HepG2 (cell line): Measurements from ENCODE around the gene LRP10. TPM values are rescaled to one million over a fixed set of nuclear protein-coding genes. Genes with fewer than 3 reads are reported as not detected.

Experiments
- ATF7 ChIP-seq, 2 experiments: fragments of 450-650 bp in 1 of 2; sonication (generic) in 1 of 2; formaldehyde crosslinking in 1 of 2; IDR thresholded peaks; 2 replicates each; pipeline versions ENCODE4 v1.4.0 to v1.6.1; 2016 to 2020; ENCODE audit warnings: antibody characterized with exemption in 1 of 2, mild to moderate bottlenecking in 1 of 2, missing genetic modification reagents in 1 of 2
- CSRNP1 ChIP-seq: sonication (generic); formaldehyde crosslinking; IDR thresholded peaks from 2 replicates; pipeline ENCODE4 v1.8.1; 2023; ENCODE audit warnings: mild to moderate bottlenecking, missing genetic modification reagents
- LCORL ChIP-seq, 2 experiments: fragments of 450-650 bp in 1 of 2; sonication (generic) in 1 of 2; formaldehyde crosslinking in 1 of 2; IDR thresholded peaks; 2 replicates each; pipeline versions ENCODE4 v1.5.0 to v1.6.1; 2017 to 2020; ENCODE audit warnings: antibody characterized with exemption in 1 of 2, missing genetic modification reagents in 1 of 2
- MIXL1 ChIP-seq: IDR thresholded peaks from 2 replicates; pipeline ENCODE4 v1.6.1; 2016
- NFKB2 ChIP-seq: sonication (generic); formaldehyde crosslinking; IDR thresholded peaks from 2 replicates; pipeline ENCODE4 v1.4.0; 2020; ENCODE audit warnings: missing genetic modification reagents, borderline replicate concordance
- RCOR2 ChIP-seq: IDR thresholded peaks from 2 replicates; pipeline ENCODE4 v1.6.1; 2016; ENCODE audit warnings: missing biosample characterization, missing genetic modification reagents
- SMAD1 ChIP-seq: sonication (generic); formaldehyde crosslinking; IDR thresholded peaks from 2 replicates; pipeline ENCODE4 v1.4.0; 2020; ENCODE audit warnings: missing genetic modification reagents, low read depth, mild to moderate bottlenecking, borderline replicate concordance
- ZNF367 ChIP-seq: sonication (generic); formaldehyde crosslinking; IDR thresholded peaks from 2 replicates; pipeline ENCODE4 v1.4.0; 2020; ENCODE audit warnings: missing genetic modification reagents, borderline replicate concordance
- ZNF672 ChIP-seq: sonication (generic); formaldehyde crosslinking; IDR thresholded peaks from 2 replicates; pipeline ENCODE4 v1.8.1; 2022; ENCODE audit warnings: missing genetic modification reagents
- polyA plus RNA-seq, 8 experiments: library from polyadenylated mRNA; depleted of rRNA in 3 of 8; stranded (reverse) in 7 of 8; unstranded in 1 of 8; fragments of >200 nt; fragmentation: Illumina TruSeq in 4 of 8; extraction: Trizol in 4 of 8; gene quantifications; 2 replicates each; pipeline versions ENCODE4 v1.2.1 to v1.2.3, GENCODE V29; 2011 to 2016; ENCODE audit warnings: low read depth in 4 of 8, missing spikeins in 1 of 8, mixed read lengths in 1 of 8; ENCODE audit not compliant: insufficient read depth in 1 of 8
- total RNA-seq, 5 experiments: library from RNA; depleted of rRNA; stranded (reverse); fragments of >200 nt; fragmentation: Illumina TruSeq; extraction: Trizol; gene quantifications; 2 replicates each; pipeline ENCODE4 v1.2.3, GENCODE V29; 2016; ENCODE audit warnings: low read depth in 1 of 5
- TF ChIP-seq, protein P1 (sequence below): sonication (generic); formaldehyde crosslinking; IDR thresholded peaks from 2 replicates; pipeline ENCODE4 v1.4.0; 2020; ENCODE audit warnings: missing genetic modification reagents
- TF ChIP-seq, protein P2 (sequence below): sonication (generic); formaldehyde crosslinking; conservative IDR thresholded peaks from 2 replicates; pipeline ENCODE4 v1.4.0; 2020; ENCODE audit warnings: mild to moderate bottlenecking, missing genetic modification reagents, moderate library complexity

LRP10 gene
- total and polyA plus RNA-seq, 2 of the 13 experiments (the other 11 are each of a cell fraction or from before 2014, with no cell fraction given), result 16.9 to 45.2 TPM

DNA sequence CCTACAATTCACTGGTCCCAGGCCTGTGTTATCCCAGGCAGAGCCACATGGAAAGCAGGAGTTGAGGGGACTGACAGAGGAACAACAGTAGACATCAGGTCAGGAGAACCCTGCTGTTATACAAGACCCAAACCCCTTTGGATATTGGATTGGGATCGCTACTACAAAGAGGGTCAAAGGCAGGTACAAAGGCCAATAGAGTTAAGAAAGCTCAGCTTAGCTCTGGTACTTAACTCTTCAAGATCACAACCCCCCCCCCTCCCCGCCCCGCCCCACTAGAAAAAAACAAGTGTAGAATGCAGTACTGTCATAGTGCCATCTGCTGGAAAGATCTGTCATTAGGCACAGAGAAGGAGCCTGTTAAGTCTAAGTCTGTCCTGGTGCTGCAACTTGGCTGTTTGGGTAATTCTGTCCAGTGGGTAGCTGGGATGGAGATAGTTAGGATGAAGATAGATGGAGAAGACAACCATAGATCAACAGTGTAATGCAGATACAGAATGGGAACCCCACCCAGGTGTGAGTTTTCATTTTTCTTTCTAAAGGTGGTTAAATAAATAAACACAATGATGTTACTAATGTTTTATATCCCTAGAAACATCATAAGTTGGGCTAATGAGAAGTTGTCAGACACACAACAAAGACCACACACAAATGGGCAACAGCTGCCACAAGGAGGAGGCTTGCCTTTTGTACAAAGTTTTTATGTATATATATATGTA is 28.7 kb downstream of the LRP10 start (continued):
- no peak for TF ChIP-seq ATF7 (IDR thresholded peaks at IDR 0.05)
- no peak for TF ChIP-seq ATF7 (CRISPR knock-in tag; IDR thresholded peaks at IDR 0.05)
- no peak for TF ChIP-seq LCORL (IDR thresholded peaks at IDR 0.05)
- TF ChIP-seq LCORL (CRISPR knock-in tag; IDR thresholded peaks at IDR 0.05), result peak; percentile 34; the same call in 1 of the 2 replicates
- no peak for TF ChIP-seq SMAD1
- TF ChIP-seq ZNF672, result no peak
- no peak for TF ChIP-seq RCOR2 (CRISPR knock-in tag)
- no peak for TF ChIP-seq CSRNP1 (CRISPR knock-in tag)
- TF ChIP-seq NFKB2 (CRISPR knock-in tag), result no peak
- TF ChIP-seq ZNF367 (CRISPR knock-in tag), result no peak
- TF ChIP-seq MIXL1 (CRISPR knock-in tag), result 0 out of 2 replicates have a peak, but pooled peaks have one; percentile 70
- TF ChIP-seq, protein P1, sequence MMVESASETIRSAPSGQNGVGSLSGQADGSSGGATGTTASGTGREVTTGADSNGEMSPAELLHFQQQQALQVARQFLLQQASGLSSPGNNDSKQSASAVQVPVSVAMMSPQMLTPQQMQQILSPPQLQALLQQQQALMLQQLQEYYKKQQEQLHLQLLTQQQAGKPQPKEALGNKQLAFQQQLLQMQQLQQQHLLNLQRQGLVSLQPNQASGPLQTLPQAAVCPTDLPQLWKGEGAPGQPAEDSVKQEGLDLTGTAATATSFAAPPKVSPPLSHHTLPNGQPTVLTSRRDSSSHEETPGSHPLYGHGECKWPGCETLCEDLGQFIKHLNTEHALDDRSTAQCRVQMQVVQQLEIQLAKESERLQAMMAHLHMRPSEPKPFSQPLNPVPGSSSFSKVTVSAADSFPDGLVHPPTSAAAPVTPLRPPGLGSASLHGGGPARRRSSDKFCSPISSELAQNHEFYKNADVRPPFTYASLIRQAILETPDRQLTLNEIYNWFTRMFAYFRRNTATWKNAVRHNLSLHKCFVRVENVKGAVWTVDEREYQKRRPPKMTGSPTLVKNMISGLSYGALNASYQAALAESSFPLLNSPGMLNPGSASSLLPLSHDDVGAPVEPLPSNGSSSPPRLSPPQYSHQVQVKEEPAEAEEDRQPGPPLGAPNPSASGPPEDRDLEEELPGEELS, result no peak
- TF ChIP-seq, protein P2, sequence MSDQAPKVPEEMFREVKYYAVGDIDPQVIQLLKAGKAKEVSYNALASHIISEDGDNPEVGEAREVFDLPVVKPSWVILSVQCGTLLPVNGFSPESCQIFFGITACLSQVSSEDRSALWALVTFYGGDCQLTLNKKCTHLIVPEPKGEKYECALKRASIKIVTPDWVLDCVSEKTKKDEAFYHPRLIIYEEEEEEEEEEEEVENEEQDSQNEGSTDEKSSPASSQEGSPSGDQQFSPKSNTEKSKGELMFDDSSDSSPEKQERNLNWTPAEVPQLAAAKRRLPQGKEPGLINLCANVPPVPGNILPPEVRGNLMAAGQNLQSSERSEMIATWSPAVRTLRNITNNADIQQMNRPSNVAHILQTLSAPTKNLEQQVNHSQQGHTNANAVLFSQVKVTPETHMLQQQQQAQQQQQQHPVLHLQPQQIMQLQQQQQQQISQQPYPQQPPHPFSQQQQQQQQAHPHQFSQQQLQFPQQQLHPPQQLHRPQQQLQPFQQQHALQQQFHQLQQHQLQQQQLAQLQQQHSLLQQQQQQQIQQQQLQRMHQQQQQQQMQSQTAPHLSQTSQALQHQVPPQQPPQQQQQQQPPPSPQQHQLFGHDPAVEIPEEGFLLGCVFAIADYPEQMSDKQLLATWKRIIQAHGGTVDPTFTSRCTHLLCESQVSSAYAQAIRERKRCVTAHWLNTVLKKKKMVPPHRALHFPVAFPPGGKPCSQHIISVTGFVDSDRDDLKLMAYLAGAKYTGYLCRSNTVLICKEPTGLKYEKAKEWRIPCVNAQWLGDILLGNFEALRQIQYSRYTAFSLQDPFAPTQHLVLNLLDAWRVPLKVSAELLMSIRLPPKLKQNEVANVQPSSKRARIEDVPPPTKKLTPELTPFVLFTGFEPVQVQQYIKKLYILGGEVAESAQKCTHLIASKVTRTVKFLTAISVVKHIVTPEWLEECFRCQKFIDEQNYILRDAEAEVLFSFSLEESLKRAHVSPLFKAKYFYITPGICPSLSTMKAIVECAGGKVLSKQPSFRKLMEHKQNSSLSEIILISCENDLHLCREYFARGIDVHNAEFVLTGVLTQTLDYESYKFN (CRISPR knock-in tag), result peak; percentile 37; the same call in 1 of the 2 replicates
